ENCODE results near the gene CCNB3. TPM values are rescaled to one million over a fixed set of nuclear protein-coding genes. Genes with fewer than 3 reads are reported as not detected.
A peak's percentile ranks its signal among the peaks of the same experiment; 100 is the strongest.

CCNB3 gene
- total and polyA plus RNA-seq, 9 of the 15 experiments (the other 6 are each of a cell fraction or from before 2014, with no cell fraction given), result 0.05 to 0.25 (median 0.08) TPM; not detected in 3

DNA sequence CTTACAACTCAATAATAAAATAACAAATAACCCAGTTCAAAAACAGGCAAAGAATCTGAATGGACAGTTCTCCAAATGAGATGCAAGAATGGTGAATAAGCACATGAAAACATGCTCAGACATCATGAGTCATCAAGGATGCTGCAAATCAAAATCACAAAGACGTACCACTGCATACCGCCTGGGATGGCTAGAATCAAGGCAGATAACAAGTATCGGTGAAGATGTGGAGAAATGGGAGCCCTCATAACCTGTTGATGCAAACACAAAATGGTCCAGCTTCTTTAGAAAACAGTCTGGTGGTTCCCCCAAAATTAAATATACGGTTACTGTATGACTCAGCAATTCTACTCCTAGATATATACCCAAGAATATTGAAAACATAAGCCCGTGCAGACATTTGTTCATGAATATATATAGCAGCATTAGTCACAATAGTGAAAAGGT lies 36.3 kb upstream of the CCNB3 start (continued):
- TF ChIP-seq SIN3A (IDR thresholded peaks at IDR 0.05; ENCODE audit: borderline replicate concordance in 2 of 2, control insufficient read depth in 1 of 2, low read depth in 2 of 2, low read length in 2 of 2) (no peak), MEIS2 (IDR thresholded peaks at IDR 0.05; ENCODE audit: partially characterized antibody) (peak; percentile 15), ARID1B (IDR thresholded peaks at IDR 0.05) (0 out of 2 replicates have a peak, but pooled peaks have one; percentile 7), HDAC3 (IDR thresholded peaks at IDR 0.05; ENCODE audit: borderline replicate concordance, partially characterized antibody) (no peak), COPS2 (conservative IDR thresholded peaks at IDR 0.05) (no peak), SNIP1 (IDR thresholded peaks at IDR 0.05; ENCODE audit: low read depth) (no peak), TEAD2 (tag; IDR thresholded peaks at IDR 0.05) (no peak), CREB1 (IDR thresholded peaks at IDR 0.05) (no peak), CREB1 (CRISPR knock-in tag; IDR thresholded peaks at IDR 0.05) (no peak), ZNF24 (IDR thresholded peaks at IDR 0.05) (no peak), PRPF4 (IDR thresholded peaks at IDR 0.05; ENCODE audit: insufficient read depth, low read depth, low read length, poor library complexity, severe bottlenecking) (no peak), JUN (IDR thresholded peaks at IDR 0.05; ENCODE audit: borderline replicate concordance, low read depth, low read length) (peak; percentile 28; the same call in 1 of the 2 replicates), JUN (CRISPR knock-in tag; IDR thresholded peaks at IDR 0.05; ENCODE audit: borderline replicate concordance) (no peak), DPF2 (IDR thresholded peaks at IDR 0.05) (0 out of 2 replicates have a peak, but pooled peaks have one; percentile 16), NFE2L1 (tag; IDR thresholded peaks at IDR 0.05; ENCODE audit: borderline replicate concordance, low read depth) (0 out of 2 replicates have a peak, but pooled peaks have one; percentile 55), NFIC (IDR thresholded peaks at IDR 0.05) (no peak), MAFK (IDR thresholded peaks at IDR 0.05; ENCODE audit: low read length) (peak; percentile 47; the same call in 1 of the 2 replicates), TEAD1 (CRISPR knock-in tag; IDR thresholded peaks at IDR 0.05) (no peak), JUND (IDR thresholded peaks at IDR 0.05; ENCODE audit: borderline replicate concordance, low read depth, low read length) (peak; percentile 69; the same call in 1 of the 2 replicates), JUND (tag; IDR thresholded peaks at IDR 0.05; ENCODE audit: borderline replicate concordance, low read depth, low read length) (peak; percentile 47; the same call in 1 of the 3 replicates), ZBTB8A (IDR thresholded peaks at IDR 0.05; ENCODE audit: partially characterized antibody) (no peak), ZNF175 (CRISPR knock-in tag; IDR thresholded peaks at IDR 0.05; ENCODE audit: low read depth) (no peak), MTA3 (IDR thresholded peaks at IDR 0.05; ENCODE audit: borderline replicate concordance) (no peak)
- TF ChIP-seq, protein P1, sequence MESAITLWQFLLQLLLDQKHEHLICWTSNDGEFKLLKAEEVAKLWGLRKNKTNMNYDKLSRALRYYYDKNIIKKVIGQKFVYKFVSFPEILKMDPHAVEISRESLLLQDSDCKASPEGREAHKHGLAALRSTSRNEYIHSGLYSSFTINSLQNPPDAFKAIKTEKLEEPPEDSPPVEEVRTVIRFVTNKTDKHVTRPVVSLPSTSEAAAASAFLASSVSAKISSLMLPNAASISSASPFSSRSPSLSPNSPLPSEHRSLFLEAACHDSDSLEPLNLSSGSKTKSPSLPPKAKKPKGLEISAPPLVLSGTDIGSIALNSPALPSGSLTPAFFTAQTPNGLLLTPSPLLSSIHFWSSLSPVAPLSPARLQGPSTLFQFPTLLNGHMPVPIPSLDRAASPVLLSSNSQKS (CRISPR knock-in tag; IDR thresholded peaks at IDR 0.05), result no peak
- TF ChIP-seq, protein P2, sequence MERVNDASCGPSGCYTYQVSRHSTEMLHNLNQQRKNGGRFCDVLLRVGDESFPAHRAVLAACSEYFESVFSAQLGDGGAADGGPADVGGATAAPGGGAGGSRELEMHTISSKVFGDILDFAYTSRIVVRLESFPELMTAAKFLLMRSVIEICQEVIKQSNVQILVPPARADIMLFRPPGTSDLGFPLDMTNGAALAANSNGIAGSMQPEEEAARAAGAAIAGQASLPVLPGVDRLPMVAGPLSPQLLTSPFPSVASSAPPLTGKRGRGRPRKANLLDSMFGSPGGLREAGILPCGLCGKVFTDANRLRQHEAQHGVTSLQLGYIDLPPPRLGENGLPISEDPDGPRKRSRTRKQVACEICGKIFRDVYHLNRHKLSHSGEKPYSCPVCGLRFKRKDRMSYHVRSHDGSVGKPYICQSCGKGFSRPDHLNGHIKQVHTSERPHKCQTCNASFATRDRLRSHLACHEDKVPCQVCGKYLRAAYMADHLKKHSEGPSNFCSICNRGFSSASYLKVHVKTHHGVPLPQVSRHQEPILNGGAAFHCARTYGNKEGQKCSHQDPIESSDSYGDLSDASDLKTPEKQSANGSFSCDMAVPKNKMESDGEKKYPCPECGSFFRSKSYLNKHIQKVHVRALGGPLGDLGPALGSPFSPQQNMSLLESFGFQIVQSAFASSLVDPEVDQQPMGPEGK (CRISPR knock-in tag; IDR thresholded peaks at IDR 0.05; ENCODE audit: borderline replicate concordance), result no peak
- TF ChIP-seq, protein P3, sequence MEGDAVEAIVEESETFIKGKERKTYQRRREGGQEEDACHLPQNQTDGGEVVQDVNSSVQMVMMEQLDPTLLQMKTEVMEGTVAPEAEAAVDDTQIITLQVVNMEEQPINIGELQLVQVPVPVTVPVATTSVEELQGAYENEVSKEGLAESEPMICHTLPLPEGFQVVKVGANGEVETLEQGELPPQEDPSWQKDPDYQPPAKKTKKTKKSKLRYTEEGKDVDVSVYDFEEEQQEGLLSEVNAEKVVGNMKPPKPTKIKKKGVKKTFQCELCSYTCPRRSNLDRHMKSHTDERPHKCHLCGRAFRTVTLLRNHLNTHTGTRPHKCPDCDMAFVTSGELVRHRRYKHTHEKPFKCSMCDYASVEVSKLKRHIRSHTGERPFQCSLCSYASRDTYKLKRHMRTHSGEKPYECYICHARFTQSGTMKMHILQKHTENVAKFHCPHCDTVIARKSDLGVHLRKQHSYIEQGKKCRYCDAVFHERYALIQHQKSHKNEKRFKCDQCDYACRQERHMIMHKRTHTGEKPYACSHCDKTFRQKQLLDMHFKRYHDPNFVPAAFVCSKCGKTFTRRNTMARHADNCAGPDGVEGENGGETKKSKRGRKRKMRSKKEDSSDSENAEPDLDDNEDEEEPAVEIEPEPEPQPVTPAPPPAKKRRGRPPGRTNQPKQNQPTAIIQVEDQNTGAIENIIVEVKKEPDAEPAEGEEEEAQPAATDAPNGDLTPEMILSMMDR (IDR thresholded peaks at IDR 0.05 in 2 of 3, conservative IDR thresholded peaks at IDR 0.05 in 1 of 3; ENCODE audit: insufficient read depth in 2 of 3, low read depth in 1 of 3, low read length in 3 of 3), result no peak

All from K562 (cell line).